NCI-H1930 (cell line): Measurements from ENCODE around the gene HPX.

ENCODE experiments used
- DNase-seq, 2 experiments: peaks; one replicate each; lab custom pipeline; 2025; lab: John Stamatoyannopoulos, UW

HPX gene

GRCh38 chr11:6389905-6390717 lies 50.7 kb downstream of the HPX start, which contains the start of gene SMPD1:
Gene SMPD1 (plus strand): TSS chr11:6390474. CDS start chr11:6390599, 125 bp downstream.
- DNase-seq: peak; percentile 69 to 82

DNA sequence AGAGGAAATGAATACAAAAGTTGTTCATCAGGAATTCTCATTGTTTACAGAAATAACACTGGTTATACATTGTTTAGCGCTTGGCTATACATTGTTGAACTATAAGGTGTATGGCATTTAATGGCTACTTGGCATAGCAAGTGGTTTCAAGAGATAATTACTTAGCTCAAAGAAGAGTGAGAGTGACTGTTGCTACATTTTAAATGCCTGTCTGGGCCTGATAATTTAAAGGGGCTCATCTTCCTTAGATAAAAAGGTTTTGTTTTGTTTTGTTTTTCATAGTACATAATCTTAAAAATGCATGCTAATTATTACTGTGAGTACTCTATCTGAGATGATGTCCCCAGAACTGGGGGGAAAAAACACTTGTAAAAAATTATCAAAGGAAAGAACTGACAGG lies 52.0 kb downstream of the HPX start:
- DNase-seq: no peak

DNA sequence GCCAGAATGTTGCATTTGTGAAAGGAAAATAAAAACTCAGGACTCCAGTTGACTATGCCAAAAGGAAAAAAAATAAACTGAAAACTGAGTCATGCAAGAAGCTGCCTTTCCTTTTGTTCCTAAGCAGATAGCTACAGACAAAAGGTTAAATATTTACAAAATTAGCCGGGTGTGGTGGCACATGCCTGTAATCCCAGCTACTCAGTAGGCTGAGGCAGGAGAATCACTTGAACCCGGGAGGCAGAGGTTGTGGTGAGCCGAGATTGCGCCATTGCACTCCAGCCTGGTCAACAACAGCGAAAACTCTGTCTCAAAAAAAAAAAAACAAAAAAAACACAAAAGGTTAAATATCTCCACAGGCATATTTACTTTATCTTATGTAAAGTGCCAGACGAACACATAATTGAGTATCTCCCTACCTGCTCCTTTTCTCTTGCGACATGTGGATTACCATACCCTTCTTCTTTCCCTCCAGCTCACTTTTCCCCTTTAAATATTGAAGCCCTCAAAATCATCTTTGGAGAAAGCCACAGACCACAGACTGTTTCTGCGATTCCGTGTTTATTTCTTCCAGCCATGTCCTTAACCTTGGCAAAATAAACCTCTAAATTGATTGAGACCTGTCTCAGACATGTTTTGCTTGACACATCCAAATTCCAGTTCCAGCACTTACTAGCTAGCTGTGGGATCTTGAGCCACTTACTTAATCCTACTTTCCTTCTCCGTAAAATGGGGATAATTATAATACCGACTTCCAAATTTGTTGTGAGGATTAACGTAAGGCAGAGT lies 52.8 kb downstream of the HPX start:
- DNase-seq: no peak

- no peak for DNase-seq
Measured at GRCh38 chr11:6385046-6385777, 55.6 kb downstream of the HPX start.
